Stimulated activated CD8-positive, alpha-beta memory T cell treated with anti-CD3 and anti-CD28 coated beads, Interleukin-12 subunit alpha, Interleukin-12 subunit beta, amount 100 ng/mL, for 24 hours (primary cell): ENCODE results near the gene UNC13C.

ENCODE experiments used
- DNase-seq: peaks from one replicate; pipeline ENCODE4 v3.0.0-alpha.2; 2020; ENCODE audit errors: extremely low read depth

The UNC13C gene

DNA sequence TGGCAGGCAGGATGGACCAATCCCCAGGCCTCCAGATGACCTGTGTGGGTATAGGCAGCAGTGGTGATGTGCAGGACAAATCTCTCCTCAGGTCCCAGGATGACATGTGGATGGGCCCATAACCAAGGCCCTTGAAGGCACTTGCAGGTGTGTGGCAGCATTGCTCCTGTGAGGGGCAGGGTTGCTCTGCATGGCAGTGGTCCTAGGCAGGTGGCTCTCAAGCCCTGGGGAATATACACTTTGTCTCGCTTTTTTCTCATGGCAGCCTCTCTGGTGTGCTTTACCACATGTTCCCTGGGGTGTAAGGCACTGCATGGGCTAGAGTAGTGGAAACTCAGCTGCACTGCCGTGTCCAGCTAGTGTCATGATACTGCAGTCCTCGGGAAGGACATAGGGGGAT lies 503.6 kb downstream of the UNC13C start:
- DNase-seq: no peak

DNA sequence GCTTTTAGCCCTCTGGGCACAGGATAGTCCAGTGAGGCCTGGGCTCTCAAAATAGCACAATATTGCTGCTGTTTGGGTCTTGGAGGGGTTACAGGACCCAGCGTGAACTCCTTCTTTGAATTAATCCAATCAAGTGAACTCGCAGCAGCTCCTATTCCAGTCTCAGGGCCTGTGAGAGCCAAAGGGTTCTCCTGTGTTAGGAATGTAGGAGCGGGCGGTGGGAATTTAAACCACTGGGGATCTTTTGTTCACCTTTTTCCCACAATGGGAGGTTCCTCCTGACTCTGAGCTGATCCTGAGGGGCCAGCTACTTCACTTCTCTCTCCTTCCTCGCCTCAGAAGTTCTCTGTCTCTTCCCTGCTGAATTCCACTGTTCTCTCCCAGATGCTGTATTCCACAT lies 504.0 kb downstream of the UNC13C start:
- DNase-seq: no peak

GRCh38 chr15:54500330-54500729 lies 522.1 kb downstream of the UNC13C start:
- DNase-seq: no peak

- DNase-seq: no peak
Measured at GRCh38 chr15:54502416-54503075, 524.3 kb downstream of the UNC13C start.

- no peak for DNase-seq
Measured at GRCh38 chr15:54504695-54505094, 526.5 kb downstream of the UNC13C start.

DNA sequence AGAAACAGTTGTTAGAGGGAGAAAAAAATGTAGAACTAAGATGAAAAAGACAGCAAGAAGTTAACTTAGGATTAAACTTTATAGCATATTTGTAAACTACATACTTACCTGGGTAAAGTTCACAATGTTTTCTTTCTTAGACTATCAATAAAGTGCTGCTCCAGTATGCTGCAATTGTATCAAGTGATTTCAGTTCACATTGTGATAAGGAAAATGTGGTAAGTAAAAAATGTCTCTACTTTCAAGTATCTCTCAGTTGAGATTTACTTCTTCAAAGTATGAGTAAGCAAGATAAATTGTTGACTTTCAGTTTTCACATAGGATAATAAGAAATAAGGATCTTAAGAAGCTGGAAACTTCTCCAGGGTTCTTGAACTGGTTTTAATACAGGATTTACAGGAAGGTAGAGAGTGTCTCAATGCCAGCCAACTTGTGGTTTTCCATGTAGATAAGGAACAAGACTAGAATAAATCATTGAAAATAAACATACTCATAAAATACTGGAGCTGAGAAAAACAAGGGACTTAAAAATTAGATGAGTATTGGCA lies 528.8 kb downstream of the UNC13C start:
- no peak for DNase-seq

GRCh38 chr15:54514601-54515000 lies 536.4 kb downstream of the UNC13C start:
- no peak for DNase-seq

DNA sequence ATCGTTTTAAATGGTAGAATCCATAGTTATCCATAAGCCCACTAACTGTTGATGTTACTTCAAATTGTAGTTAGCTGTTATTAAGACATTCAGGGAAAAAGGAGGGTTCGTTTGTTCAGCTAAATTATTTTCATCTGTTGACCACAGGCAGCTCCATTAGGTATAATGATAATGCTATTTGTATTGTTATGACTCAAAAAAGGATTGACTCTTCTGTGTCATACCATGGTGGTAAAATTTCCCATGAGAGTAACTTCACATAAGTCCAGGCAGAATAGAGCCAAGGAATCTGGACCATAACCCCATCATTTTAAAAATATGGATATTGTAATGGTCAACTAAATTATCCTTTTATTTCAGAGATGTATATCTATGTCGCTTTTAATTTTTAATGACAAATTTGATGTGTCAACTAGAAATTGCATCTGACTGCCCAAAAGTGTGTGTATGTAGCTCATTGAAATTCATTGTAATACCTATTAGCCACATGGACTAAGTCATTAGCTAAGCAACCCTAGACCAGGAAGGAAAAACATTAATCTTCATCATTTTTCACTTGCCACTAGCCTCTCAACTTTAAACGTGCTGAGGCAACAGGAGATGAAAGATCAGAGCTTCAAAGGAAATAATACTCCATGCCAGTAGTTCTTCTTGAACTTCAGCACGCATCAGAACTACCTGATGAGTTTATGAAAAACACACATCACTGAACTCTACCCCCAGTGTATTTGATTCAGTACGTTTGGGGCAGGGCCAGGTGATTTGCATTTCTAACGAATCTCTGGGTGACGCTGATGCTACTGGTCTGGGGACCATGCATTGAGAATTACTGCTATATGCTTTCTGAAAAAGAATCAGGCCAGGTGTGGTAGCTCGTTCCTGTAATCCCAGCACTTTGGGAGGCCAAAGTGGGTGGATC lies 537.7 kb downstream of the UNC13C start:
- DNase-seq: no peak

DNA sequence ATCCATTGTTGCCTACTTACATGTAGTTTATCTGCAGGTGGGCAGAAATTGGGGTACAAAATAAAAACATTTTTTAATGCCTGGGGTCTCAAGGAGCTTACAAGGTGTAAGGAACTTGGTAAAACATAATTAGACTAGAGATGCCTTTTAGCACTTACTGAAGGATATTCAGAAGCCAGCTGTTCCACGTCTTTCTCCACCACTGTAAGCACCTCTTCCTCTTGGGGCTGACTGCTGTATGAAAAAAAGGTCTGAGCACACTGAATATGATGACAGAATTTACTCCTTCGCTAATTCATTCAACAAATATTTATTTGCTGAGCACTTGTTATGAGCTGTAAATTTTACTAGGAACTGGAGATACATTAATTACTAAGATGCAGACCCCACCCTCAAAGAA lies 539.1 kb downstream of the UNC13C start:
- DNase-seq: no peak

DNA sequence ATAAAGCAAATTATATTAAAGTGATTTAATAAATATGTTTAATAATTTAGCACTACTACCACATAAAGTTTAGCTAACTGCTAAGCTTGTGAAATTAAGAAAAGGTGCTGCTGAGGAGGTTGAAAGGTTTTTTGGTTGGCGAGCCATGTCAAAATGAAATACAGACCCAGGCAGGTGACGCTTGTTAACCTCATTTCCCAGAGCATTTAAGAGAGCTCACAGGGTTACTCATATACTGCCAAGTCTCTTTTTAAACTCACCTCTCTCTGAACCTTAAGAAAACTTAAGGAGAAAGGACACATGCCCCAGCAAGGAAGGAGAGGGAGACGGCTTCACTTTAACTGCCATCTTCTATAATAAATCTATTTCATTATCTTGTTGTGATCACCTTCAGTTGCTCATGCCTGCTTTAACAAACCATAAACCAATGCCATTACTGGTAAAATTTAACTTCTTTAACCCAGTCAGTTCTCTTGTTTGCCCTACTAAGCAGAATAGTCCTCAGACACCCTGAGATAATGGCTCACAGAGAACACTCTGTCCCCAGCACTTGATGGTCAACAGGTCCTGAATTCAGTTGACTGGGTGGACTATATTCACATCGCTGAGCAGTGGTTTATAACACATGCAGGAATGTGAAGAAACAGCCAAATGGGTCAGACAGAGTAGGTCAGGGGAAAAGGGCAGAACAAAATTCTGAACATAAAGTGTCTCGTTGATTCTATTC lies 540.1 kb downstream of the UNC13C start:
- no peak for DNase-seq

DNA sequence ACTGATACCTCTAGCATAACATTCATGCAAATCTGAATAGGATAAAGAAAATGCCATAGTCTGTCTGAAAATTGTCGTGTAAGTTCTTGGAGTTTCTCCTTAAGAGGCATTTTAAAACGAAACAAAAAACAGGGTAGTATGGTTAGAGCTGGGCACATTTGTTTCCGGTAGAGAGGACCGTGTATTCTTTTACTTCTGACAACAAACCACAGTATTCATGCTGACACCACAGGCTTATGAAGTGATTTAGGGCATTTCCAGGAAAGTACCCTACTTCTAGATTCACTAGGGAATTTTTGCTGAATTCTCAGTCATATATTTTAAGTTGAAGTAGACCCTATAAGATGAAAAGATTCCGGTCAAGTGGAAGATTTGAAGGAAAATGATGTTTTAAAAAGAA lies 541.3 kb downstream of the UNC13C start:
- DNase-seq: no peak

DNA sequence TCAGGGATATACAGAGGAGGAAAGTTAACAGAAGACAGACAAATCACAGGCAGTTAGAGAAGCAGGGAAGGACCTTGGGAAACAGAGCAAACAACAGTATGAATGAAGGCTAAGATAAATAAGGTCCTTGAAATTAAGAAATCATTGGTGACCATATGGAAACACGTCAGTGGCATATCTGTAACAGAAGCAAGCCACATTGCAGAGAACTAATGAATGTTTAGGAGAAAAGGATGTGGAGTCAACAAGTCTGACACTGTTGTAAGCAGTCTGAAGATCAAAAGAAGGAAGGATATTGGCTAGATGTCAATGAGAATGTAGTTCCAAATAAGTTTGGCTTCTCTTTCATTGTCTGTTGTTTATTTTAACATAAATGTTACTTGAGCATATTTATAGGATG lies 542.4 kb downstream of the UNC13C start:
- DNase-seq: no peak

DNA sequence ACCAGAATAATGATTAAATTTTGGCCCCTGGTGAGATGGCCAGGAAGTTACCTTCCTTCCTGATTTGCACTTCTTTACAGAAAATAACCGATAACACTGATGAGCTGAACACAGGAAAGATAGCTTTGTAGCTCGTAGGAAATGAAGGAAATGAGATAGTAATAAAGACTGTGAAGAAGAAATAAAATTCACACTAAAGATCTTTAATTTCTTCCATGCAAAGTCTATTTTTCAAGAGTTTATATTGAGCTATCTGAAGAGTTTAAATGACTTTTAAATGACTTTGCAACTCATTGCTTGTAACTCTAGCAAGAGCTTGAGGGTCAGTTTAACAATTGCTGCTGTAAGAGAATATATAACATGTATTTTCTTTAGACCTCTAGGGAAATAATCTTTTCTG lies 543.0 kb downstream of the UNC13C start:
- no peak for DNase-seq

DNA sequence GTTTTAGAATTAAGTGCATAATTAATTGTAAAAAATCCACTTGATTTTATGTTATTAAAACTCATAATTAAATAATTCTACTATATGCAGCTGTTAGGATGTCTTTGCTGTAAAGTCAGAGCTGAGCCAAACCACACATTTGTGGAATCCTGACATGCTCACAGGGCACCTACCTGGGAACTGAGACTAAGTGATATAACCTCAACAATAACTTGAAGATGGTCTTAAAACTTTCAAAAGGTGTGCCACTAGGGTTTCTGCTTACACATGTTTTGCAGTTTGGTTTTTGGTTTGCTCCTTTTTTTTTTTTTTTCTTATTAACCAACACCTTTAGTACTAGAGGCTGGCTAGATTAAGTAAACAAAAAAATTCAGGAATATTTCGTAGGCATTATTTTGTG lies 549.8 kb downstream of the UNC13C start:
- DNase-seq: no peak

GRCh38 chr15:54540721-54541120 lies 562.5 kb downstream of the UNC13C start:
- no peak for DNase-seq

DNA sequence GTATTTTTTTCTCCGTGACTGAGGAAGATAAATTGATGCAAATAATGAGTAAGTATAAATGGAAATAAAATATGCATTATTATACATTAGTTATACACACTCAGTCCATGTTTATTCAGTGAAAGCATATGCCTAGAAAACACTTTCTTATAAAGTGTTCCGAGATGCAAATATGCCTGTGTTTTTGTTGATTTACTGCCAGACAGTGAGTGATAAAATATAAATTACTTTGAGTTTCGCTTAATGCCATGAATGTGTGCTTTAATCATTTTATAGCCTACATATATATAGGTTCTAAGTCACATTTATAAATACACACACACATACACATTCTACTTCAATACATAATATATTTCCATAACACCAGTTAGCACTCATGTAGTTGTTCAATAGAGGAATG lies 569.2 kb downstream of the UNC13C start:
- no peak for DNase-seq

- DNase-seq: no peak
Measured at GRCh38 chr15:54550954-54551353, 572.7 kb downstream of the UNC13C start.

GRCh38 chr15:54556231-54556630 lies 578.0 kb downstream of the UNC13C start:
- no peak for DNase-seq

GRCh38 chr15:54559405-54560069 lies 581.3 kb downstream of the UNC13C start:
- no peak for DNase-seq

GRCh38 chr15:54560417-54560816 lies 582.2 kb downstream of the UNC13C start:
- no peak for DNase-seq

GRCh38 chr15:54564166-54564565 lies 585.9 kb downstream of the UNC13C start:
- no peak for DNase-seq

GRCh38 chr15:54566654-54567053 lies 588.4 kb downstream of the UNC13C start:
- DNase-seq: no peak
